PC-3 (cell line): Measurements from ENCODE around the gene CA10.

Experiments used
- CTCF ChIP-seq: fragments of 300-600 bp; sonication (generic); conservative IDR thresholded peaks from 2 replicates; pipeline ENCODE4 v1.5.1; 2017; ENCODE audit warnings: antibody characterized with exemption, low read depth, mild to moderate bottlenecking, low read length
- EZH2phosphoT487 ChIP-seq: fragments of 300-600 bp; sonication (generic); IDR thresholded peaks from 2 replicates; pipeline ENCODE4 v1.6.1; 2018; ENCODE audit warnings: mild to moderate bottlenecking, antibody characterized with exemption, low read length, borderline replicate concordance

DNA sequence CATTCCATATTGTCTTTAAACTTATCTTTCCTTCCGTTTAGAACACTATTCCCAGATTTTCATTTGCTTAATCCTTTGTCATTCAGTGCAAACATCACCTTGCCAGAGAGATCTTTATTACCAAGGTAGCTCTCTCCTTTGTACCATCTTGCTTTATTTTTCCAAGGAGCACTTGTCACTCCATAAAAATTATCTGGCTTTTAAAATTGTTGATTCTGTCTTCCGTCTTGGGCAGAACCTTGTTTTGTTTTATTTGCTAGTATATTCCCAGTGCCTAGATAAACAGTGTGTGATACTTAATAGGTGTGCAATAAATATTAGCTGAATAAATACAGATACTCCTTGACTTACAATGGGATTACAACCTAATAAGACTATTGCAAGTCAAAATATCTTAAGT is 570.5 kb downstream of the CA10 start:
- TF ChIP-seq CTCF (no peak), EZH2phosphoT487 (no peak)
